Keratinocyte (primary cell): ENCODE data around the gene RC3H2. TPM values are rescaled to one million over a fixed set of nuclear protein-coding genes. Genes with fewer than 3 reads are reported as not detected.

Source experiments
- DNase-seq: peaks from one replicate; pipeline ENCODE4 v3.0.0-alpha.2; 2011; ENCODE audit warnings: low read depth, missing footprints, low spot score
- FAIRE-seq: peaks from 2 replicates; lab custom pipeline; 2011; peaks lifted over from hg19 to GRCh38; lab: Jason Lieb, UNC
- H2AFZ ChIP-seq: 2 replicates; pipeline ENCODE4 v1.6.0; 2012; ENCODE audit warnings: low read length, control low read depth, inconsistent platforms; ENCODE audit not compliant: control insufficient read depth
- H3K27ac ChIP-seq: 2 replicates; pipeline ENCODE4 v1.5.1; 2011; ENCODE audit warnings: low read length; ENCODE audit not compliant: control insufficient read depth, insufficient read depth
- H3K27me3 ChIP-seq: 3 replicates; pipeline ENCODE4 v1.6.0; 2011; ENCODE audit warnings: low read length; ENCODE audit not compliant: control insufficient read depth, insufficient read depth; ENCODE audit errors: extremely low read depth
- H3K36me3 ChIP-seq, 2 experiments: 2 replicates in 1 of 2; 3 replicates in 1 of 2; pipeline ENCODE4 v1.5.1; 2011; ENCODE audit warnings: low read length in 2 of 2, mild to moderate bottlenecking in 1 of 2; ENCODE audit not compliant: control insufficient read depth in 2 of 2, insufficient read depth in 2 of 2; ENCODE audit errors: extremely low read depth in 1 of 2
- H3K4me1 ChIP-seq: 3 replicates; pipeline ENCODE4 v1.5.1; 2011; ENCODE audit warnings: low read length; ENCODE audit not compliant: control insufficient read depth, insufficient read depth; ENCODE audit errors: extremely low read depth
- H3K4me2 ChIP-seq: 3 replicates; pipeline ENCODE4 v1.6.0; 2011; ENCODE audit warnings: low read depth, low read length; ENCODE audit not compliant: control insufficient read depth, insufficient read depth; ENCODE audit errors: extremely low read depth
- H3K4me3 ChIP-seq, 3 experiments: fragments of 200-600 bp in 1 of 3; sonication (generic) in 1 of 3; 2 replicates in 2 of 3; 3 replicates in 1 of 3; pipeline ENCODE4 v1.5.1; 2011 to 2016; ENCODE audit warnings: low read length in 3 of 3, mild to moderate bottlenecking in 3 of 3, control low read depth in 2 of 3, inconsistent platforms in 1 of 3, low read depth in 1 of 3, mixed read lengths in 1 of 3, mixed run types in 1 of 3, moderate library complexity in 1 of 3; ENCODE audit not compliant: control insufficient read depth in 2 of 3, insufficient read depth in 2 of 3; ENCODE audit errors: extremely low read depth in 1 of 3
- H3K79me2 ChIP-seq: 2 replicates; pipeline ENCODE4 v1.6.0; 2012; ENCODE audit warnings: low read length; ENCODE audit not compliant: control insufficient read depth, insufficient read depth
- H3K9ac ChIP-seq: 3 replicates; pipeline ENCODE4 v1.6.0; 2011; ENCODE audit warnings: low read length; ENCODE audit not compliant: control insufficient read depth, insufficient read depth; ENCODE audit errors: extremely low read depth
- H3K9me1 ChIP-seq: 3 replicates; pipeline ENCODE4 v1.6.0; 2011; ENCODE audit warnings: low read length; ENCODE audit not compliant: control insufficient read depth, insufficient read depth; ENCODE audit errors: extremely low read depth
- H3K9me3 ChIP-seq: 2 replicates; pipeline ENCODE4 v1.5.1; 2012; ENCODE audit warnings: low read depth, low read length; ENCODE audit not compliant: control insufficient read depth
- H4K20me1 ChIP-seq: 3 replicates; pipeline ENCODE4 v1.6.0; 2011; ENCODE audit warnings: low read length; ENCODE audit not compliant: control insufficient read depth, insufficient read depth; ENCODE audit errors: extremely low read depth
- EZH2 ChIP-seq: IDR thresholded peaks from one replicate; pipeline ENCODE4 v1.6.1; 2012; ENCODE audit warnings: inconsistent platforms, mild to moderate bottlenecking, low read length, moderate library complexity
- dilution Hi-C: fragments of 300-500 bp; cut with MboI; formaldehyde crosslinking; loops from one replicate; pipeline ENCODE4 v1.7.0; 2020; ENCODE audit warnings: low sequenced_read_pairs; ENCODE audit not compliant: extremely low pct_ligation_motif_present
- polyA plus RNA-seq, 5 experiments: library from polyadenylated mRNA; depleted of rRNA in 3 of 5; stranded (reverse) in 3 of 5; stranded (forward) in 1 of 5; unstranded in 1 of 5; fragments of >200 nt; gene quantifications; 1 replicate in 1 of 5; 2 replicates in 3 of 5; 3 replicates in 1 of 5; pipeline versions ENCODE4 v1.2.1 to v1.2.3, GENCODE V29; 2011 to 2012; ENCODE audit warnings: missing spikeins in 2 of 5, low read depth in 1 of 5, low replicate concordance in 1 of 5
- TF ChIP-seq, protein P1 (sequence below), 3 experiments: IDR thresholded peaks in 1 of 3; conservative IDR thresholded peaks in 1 of 3; optimal IDR thresholded peaks in 1 of 3; 2 replicates in 2 of 3; 3 replicates in 1 of 3; pipeline versions ENCODE3 to v1.5.1; 2011; ENCODE audit warnings: low read length in 3 of 3, mild to moderate bottlenecking in 3 of 3, moderate library complexity in 2 of 3, control low read depth in 1 of 3, inconsistent platforms in 1 of 3; ENCODE audit not compliant: insufficient read depth in 2 of 3; ENCODE audit errors: extremely low read depth in 1 of 3

The RC3H2 gene
- polyA plus RNA-seq, 1 donor (not counting 4 experiments of a cell fraction or from before 2014, with no cell fraction given), result 34.2 TPM

DNA sequence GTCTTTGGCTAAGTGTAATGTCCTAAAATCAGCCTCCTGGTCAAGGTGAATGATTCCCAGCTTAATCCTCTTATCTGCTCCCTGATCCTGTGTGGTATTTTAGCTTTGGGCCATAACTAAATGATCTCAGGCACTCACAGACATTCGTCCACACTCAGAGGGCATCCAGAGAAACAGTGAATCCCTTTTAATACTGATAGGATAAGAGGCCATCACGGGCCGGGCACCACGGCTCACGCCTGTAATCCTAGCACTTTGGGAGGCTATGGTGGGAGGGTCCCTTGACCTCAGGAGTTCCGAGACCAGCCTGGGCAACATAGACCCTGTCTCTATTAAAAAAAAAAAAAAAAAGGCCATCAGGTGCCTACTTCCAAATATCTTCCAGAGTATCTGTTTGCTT is 83.1 kb downstream of the RC3H2 start:
- no peak for FAIRE-seq
- H3K9me3 ChIP-seq, result no peaks in the 10 kb centered on the region
- H3K27ac ChIP-seq, result no peak overlapping the region
- no peak for TF ChIP-seq EZH2
- TF ChIP-seq, protein P1, sequence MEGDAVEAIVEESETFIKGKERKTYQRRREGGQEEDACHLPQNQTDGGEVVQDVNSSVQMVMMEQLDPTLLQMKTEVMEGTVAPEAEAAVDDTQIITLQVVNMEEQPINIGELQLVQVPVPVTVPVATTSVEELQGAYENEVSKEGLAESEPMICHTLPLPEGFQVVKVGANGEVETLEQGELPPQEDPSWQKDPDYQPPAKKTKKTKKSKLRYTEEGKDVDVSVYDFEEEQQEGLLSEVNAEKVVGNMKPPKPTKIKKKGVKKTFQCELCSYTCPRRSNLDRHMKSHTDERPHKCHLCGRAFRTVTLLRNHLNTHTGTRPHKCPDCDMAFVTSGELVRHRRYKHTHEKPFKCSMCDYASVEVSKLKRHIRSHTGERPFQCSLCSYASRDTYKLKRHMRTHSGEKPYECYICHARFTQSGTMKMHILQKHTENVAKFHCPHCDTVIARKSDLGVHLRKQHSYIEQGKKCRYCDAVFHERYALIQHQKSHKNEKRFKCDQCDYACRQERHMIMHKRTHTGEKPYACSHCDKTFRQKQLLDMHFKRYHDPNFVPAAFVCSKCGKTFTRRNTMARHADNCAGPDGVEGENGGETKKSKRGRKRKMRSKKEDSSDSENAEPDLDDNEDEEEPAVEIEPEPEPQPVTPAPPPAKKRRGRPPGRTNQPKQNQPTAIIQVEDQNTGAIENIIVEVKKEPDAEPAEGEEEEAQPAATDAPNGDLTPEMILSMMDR (optimal IDR thresholded peaks at IDR 0.05 in 1 of 3, IDR thresholded peaks at IDR 0.05 in 1 of 3, conservative IDR thresholded peaks at IDR 0.05 in 1 of 3; ENCODE audit: extremely low read depth in 1 of 3, insufficient read depth in 2 of 3, low read length in 3 of 3), result no peak
- peaks cover 3% of the 10 kb centered on the region for H3K4me1 ChIP-seq
- peaks cover 10 to 21% of the 10 kb centered on the region in 2 experiments for H3K36me3 ChIP-seq
- DNase-seq, result no peak
- H3K4me2 ChIP-seq, result no peak overlapping the region
- H3K79me2 ChIP-seq, result peaks cover 15% of the 10 kb centered on the region
- H3K4me3 ChIP-seq, result no peak overlapping the region
- no peaks in the 10 kb centered on the region for H3K9me1 ChIP-seq
- dilution Hi-C loops, result loop anchor here (25.0 kb wide), 1 partner anchor 360 kb away; no protein-coding TSS in a partner anchor
- H2AFZ ChIP-seq, result no peak overlapping the region
- no peaks in the 10 kb centered on the region for H3K27me3 ChIP-seq
- no peaks in the 10 kb centered on the region for H4K20me1 ChIP-seq
- no peak overlapping the region for H3K9ac ChIP-seq

DNA sequence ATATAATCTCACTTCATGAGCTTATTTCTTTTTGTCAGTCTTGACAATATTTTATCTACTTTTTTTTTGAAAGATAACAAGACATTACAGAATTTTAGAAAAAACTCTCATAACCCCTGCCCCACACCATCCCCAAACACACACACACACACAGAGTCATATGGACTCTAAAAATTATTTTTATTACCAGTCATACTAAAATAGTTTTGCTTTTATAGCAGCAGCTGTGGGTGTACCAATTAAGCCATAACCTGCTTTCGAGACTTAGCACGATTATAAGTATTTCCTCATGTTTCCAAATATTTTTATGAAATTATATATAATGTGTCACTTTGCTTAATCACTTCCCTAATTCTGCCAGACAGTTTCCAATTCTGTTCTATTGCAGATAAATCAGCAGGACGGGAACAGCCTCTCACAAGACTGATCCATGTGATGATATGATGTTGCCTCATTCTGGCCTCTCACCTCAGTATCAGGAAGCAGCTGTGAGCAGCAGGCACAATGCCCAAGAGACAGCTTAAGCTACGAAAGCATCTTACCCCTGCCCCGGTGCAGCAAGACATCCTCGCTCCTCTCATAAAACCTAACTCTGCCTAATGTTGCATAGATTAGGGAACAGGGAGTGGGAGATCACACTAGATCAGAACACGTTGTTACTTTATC is 83.7 kb downstream of the RC3H2 start:
- dilution Hi-C loops, result loop anchor here (25.0 kb wide), 1 partner anchor 359 kb away; no protein-coding TSS in a partner anchor
- no peaks in the 10 kb centered on the region for H4K20me1 ChIP-seq
- no peaks in the 10 kb centered on the region for H3K27me3 ChIP-seq
- no peak overlapping the region for H3K27ac ChIP-seq
- no peak overlapping the region for H3K9ac ChIP-seq
- H3K79me2 ChIP-seq, result peaks cover 8% of the 10 kb centered on the region
- no peak for TF ChIP-seq EZH2
- TF ChIP-seq, protein P1 (optimal IDR thresholded peaks at IDR 0.05 in 1 of 3, IDR thresholded peaks at IDR 0.05 in 1 of 3, conservative IDR thresholded peaks at IDR 0.05 in 1 of 3; ENCODE audit: extremely low read depth in 1 of 3, insufficient read depth in 2 of 3, low read length in 3 of 3), result no peak
- H3K4me1 ChIP-seq, result no peaks in the 10 kb centered on the region
- DNase-seq, result no peak
- H3K9me1 ChIP-seq, result no peaks in the 10 kb centered on the region
- H3K4me2 ChIP-seq, result no peak overlapping the region
- H3K4me3 ChIP-seq, result no peak overlapping the region
- H2AFZ ChIP-seq, result no peak overlapping the region
- no peaks in the 10 kb centered on the region for H3K9me3 ChIP-seq
- H3K36me3 ChIP-seq, result peaks cover 10 to 24% of the 10 kb centered on the region in 2 experiments
- no peak for FAIRE-seq
